DMS53 treated with DMSO at 0.1 percent for 48 hours (cell line): ENCODE results near the gene FGG.
"Not testable (repeated sequence)": the region's sequence is repeated elsewhere in the genome, so short reads cannot be mapped to it uniquely, and the experiment has no call there.

ENCODE experiments used
- DNase-seq: peaks from one replicate; lab custom pipeline; 2025; ENCODE audit not compliant: unreplicated experiment; lab: John Stamatoyannopoulos, UW

FGG gene

DNA sequence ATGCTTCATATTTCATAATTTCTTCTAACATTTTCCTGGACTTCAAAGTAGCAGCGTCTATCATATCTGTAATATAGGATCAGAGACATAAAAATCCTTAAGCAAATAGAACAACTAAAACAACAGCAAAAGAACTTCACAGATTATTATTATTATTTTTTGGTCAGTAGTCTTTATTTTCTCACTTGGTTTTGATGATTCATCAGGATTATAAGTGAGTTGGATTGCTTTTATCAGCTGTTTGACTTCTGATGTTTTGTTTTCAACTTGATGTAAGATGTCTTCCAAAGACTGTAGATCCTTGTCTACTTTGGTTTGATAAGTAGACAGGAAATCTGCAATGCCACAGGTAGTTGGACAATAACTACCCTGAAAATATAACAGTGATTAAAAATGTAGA, 623 bp downstream of the FGG start:
- DNase-seq: no peak

GRCh38 chr4:154610582-154610981, 1.9 kb downstream of the FGG start:
- no peak for DNase-seq

GRCh38 chr4:154609532-154609931, 2.9 kb downstream of the FGG start:
- no peak for DNase-seq

DNA sequence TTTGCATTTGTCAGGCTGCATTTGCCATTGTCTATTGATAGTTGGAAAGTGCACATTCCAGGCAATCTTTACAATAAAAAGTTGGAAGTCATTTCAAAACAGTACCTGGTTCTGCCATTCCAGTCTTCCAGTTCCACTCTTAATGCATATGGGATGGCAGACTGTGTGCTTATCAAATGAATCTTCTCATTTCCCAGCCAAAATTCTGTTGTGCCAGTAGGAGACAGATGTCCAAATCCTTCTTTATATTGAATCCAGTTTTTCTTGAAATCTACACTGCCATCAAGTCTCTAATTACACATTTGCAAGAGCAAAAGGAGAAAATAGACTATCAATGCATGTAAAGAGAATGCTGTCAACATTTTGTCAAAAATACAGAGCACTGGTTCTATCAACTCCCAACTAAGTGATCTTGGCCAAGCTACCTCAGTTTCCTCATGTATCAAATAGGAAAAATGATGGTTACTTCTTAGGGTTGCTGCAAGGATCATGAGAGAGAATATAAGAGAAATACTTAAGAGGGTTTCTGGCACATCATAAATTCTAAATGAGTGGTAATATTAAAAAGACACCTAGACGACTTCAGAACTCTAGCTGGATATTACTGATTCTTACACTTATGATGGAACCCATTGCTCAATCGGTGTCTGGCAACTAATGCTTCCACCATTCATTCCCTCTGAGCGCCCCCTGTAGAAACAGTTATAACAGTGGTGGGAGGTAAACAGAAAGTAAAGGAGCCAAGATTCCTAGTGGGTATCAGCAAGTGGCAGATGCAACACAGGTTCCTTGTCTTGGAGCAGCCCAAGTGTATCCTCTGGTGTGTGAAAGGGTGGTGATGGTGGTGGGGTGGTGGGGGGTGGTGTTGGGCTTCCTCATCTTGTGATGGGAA, 3.8 kb downstream of the FGG start:
- DNase-seq: no peak

GRCh38 chr4:154606728-154607723, 5.4 kb downstream of the FGG start:
- DNase-seq: no peak

DNA sequence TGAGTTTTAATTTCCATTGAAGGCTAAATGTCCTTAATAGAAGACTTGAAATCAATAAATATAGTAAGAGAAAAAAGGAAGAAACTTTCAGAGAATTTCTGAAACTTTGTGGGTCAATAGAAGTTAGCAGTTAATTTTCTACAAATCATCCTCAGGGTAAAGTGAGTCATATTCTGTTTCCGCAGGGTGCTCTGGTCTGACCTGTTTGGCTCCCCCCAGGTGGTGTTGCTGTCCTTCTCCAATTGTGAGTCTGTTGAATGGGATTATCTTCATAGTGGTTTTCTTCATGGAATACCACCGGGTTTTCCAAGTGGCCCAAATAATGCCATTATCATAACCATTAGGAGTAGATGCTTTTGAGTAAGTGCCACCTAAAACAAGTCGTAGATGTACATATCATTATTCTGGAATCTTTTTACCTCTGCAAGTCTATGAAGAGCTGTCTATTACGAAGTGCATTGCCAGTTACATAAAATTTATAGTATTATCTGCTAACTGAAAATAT, 7.7 kb downstream of the FGG start:
- DNase-seq: no peak

- no peak for DNase-seq
Observed at GRCh38 chr4:154603033-154603943, 9.2 kb downstream of the FGG start.

- DNase-seq: peak; percentile 71
Observed at GRCh38 chr4:154602404-154603020, 9.9 kb downstream of the FGG start.

GRCh38 chr4:154597798-154598774, 14.4 kb downstream of the FGG start:
- no peak for DNase-seq

DNA sequence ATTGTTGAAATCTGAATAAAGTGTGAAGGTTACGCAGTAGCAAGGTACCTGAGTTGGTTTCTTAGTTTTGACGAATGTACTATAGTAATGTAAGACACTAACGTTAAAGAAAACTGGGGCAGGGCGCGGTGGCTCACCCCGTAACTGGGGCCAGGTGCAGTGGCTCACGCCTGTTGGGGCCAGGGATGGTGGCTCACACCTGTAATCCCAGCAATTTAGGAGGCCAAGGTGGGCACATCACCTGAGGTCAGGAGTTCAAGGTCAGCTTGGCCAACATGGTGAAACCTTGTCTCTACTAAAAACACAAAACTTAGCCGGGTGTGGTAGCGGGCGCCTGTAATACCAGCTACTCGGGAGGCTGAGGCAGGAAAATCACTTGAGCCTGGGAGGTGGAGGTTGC, 15.2 kb downstream of the FGG start:
- not testable (repeated sequence) for DNase-seq

- peak; percentile 24 for DNase-seq
Observed at GRCh38 chr4:154595807-154596206, 16.6 kb downstream of the FGG start.

DNA sequence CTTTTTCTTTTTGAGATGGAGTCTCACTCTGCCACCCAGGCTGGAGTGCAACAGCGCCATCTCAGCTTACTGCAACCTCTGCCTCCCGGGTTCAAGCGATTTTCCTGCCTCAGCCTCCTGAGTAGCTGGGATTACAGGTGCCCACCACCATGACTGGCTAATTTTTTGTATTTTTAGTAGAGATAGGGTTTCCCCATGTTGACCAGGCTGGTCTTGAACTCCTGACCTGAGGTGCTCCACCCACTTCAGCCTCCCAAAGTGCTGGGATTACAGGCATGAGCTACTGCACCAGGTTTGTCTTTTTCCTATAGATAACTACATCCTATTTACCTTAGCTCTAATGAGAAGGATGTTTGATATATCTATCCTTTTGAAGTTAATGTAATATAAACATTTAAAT, 18.1 kb downstream of the FGG start:
- DNase-seq: not testable (repeated sequence)

DNA sequence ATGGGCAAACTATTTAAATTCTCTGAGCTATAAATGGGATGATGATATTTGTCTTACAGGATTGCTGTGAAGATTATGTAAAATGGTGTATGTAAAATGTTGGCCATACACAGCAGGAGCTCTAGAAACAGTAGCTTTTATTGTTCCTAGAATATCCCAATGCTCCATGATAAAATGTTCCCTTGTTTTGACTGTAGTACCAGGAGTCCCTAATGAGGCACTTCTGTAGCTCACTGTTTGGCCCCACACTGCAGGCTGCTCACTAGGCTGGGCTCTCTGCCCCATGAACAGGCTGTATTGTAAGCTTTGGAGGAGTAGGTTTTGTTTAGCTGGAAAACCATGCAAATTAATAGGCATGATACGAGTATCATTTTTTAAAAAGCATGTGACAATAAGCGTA, 18.6 kb downstream of the FGG start:
- no peak for DNase-seq

- no peak for DNase-seq
Observed at GRCh38 chr4:154591890-154592289, 20.6 kb downstream of the FGG start.

- peak; percentile 48 for DNase-seq
Observed at GRCh38 chr4:154590329-154591006, 22.0 kb downstream of the FGG start, which contains the start of gene FGA. Gene FGA (minus strand): TSS chr4:154590742. CDS start chr4:154590687, 55 bp downstream.

DNA sequence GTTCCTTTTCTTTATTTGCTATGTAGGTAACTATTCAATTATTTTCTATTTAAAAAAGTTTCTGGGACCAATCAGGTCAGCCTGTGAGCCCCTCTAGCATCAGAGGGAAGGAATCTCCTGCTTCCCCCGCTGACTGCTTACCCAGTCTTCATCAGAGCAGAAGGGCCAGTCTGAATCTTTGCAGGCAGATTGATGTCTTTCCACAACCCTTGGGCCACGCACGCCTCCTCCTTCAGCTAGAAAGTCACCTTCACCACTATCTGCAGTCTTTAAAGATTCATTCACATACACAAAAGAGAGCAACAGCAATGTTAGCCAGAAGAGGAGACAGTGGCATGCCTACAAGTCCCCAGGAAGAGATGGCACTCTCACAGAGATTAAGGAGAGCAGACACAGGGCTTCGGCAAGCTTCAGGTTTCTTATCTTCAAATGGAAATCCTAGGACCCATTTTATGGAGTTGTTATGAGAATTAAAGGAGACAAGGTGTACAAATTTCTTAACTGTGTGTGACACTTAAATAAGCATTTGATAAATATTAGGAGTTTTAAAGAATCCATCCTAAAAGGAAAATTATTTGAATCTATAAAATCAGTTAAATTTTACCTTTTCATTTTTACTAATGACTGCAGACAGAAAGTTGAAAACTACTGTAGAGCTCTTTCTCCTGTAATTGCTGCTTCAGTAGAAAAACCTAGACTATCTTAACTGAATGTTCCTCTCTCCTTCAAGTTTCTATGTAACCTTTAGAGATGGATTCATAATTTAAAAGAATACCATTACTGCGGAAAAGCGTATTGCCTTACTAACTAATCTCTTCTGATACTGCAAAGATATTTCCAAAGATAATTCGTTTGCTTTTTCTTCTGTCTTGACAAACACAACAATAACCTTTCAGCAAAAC, 22.9 kb downstream of the FGG start:
- DNase-seq: no peak

- no peak for DNase-seq
Observed at GRCh38 chr4:154588198-154588597, 24.3 kb downstream of the FGG start.
